GM23338 (cell line): ENCODE measurements around the gene LRRC19. TPM values are rescaled to one million over a fixed set of nuclear protein-coding genes. Genes with fewer than 3 reads are reported as not detected.

Experiments used
- ATAC-seq: fragments of 200-7000 bp; cut with Tn5 transposase; 3 replicates; pipeline ENCODE4 v1.9.1; 2020
- DNase-seq: peaks from one replicate; pipeline ENCODE4 v3.0.0-alpha.2; 2015; ENCODE audit warnings: low spot score
- H2AFZ ChIP-seq: fragments of 200-600 bp; sonication (generic); 2 replicates; pipeline ENCODE4 v1.8.0; 2016; ENCODE audit warnings: antibody characterized with exemption, mild to moderate bottlenecking, moderate library complexity
- H3F3A ChIP-seq: fragments of 200-600 bp; sonication (generic); replicated peaks from 2 replicates; pipeline ENCODE4 v1.8.0; 2017; ENCODE audit warnings: antibody characterized with exemption, mixed run types, low read depth
- H3K27ac ChIP-seq: fragments of 200-600 bp; sonication (generic); 2 replicates; pipeline ENCODE4 v1.6.1; 2016; ENCODE audit warnings: low read depth
- H3K27me3 ChIP-seq: fragments of 200-600 bp; sonication (generic); 2 replicates; pipeline ENCODE4 v1.8.0; 2016; ENCODE audit warnings: mild to moderate bottlenecking, mixed run types, moderate library complexity; ENCODE audit not compliant: insufficient read depth
- H3K36me3 ChIP-seq: fragments of 200-600 bp; sonication (generic); 2 replicates; pipeline ENCODE4 v1.8.0; 2016; ENCODE audit warnings: mild to moderate bottlenecking; ENCODE audit not compliant: insufficient read depth
- H3K4me1 ChIP-seq: fragments of 200-600 bp; sonication (generic); 2 replicates; pipeline ENCODE4 v1.8.0; 2016; ENCODE audit warnings: mild to moderate bottlenecking, moderate library complexity; ENCODE audit not compliant: insufficient read depth
- H3K4me2 ChIP-seq: fragments of 200-600 bp; sonication (generic); 2 replicates; pipeline ENCODE4 v1.7.1; 2017; ENCODE audit warnings: mixed run types
- H3K4me3 ChIP-seq: fragments of 200-600 bp; sonication (generic); 2 replicates; pipeline ENCODE4 v1.6.1; 2016; ENCODE audit warnings: mixed run types
- H3K79me2 ChIP-seq: fragments of 200-600 bp; sonication (generic); replicated peaks from 2 replicates; pipeline ENCODE4 v1.8.0; 2017; ENCODE audit warnings: mild to moderate bottlenecking; ENCODE audit not compliant: insufficient read depth
- H3K9me2 ChIP-seq: fragments of 200-600 bp; sonication (generic); 2 replicates; pipeline ENCODE4 v1.8.0; 2017; ENCODE audit not compliant: insufficient read depth
- H4K20me1 ChIP-seq: fragments of 200-600 bp; sonication (generic); replicated peaks from 2 replicates; pipeline ENCODE4 v1.8.0; 2017; ENCODE audit warnings: mild to moderate bottlenecking; ENCODE audit not compliant: insufficient read depth
- H3K27ac Mint-ChIP-seq: 2 replicates; pipeline ENCODE4 v1.8.0; 2020; ENCODE audit warnings: inconsistent platforms, mild to moderate bottlenecking, moderate library complexity, mixed read lengths
- H3K27me3 Mint-ChIP-seq: 3 replicates; pipeline ENCODE4 v1.8.0; 2022; ENCODE audit warnings: low read depth, mild to moderate bottlenecking, moderate library complexity, mixed read lengths, inconsistent platforms; ENCODE audit not compliant: insufficient read depth, poor library complexity
- H3K36me3 Mint-ChIP-seq: 3 replicates; pipeline ENCODE4 v1.8.0; 2021; ENCODE audit warnings: low read depth, mild to moderate bottlenecking, inconsistent platforms, moderate library complexity, mixed read lengths
- H3K4me1 Mint-ChIP-seq: 3 replicates; pipeline ENCODE4 v1.8.0; 2020; ENCODE audit warnings: mild to moderate bottlenecking, inconsistent platforms, mixed read lengths
- H3K4me3 Mint-ChIP-seq: 3 replicates; pipeline ENCODE4 v1.8.0; 2021; ENCODE audit warnings: moderate library complexity, mild to moderate bottlenecking, inconsistent platforms, mixed read lengths
- H3K9me3 Mint-ChIP-seq: 3 replicates; pipeline ENCODE4 v1.8.0; 2020; ENCODE audit warnings: moderate library complexity, mild to moderate bottlenecking, inconsistent platforms, mixed read lengths
- ETS1 ChIP-seq: IDR thresholded peaks from 2 replicates; pipeline ENCODE4 v1.6.1; 2016; ENCODE audit warnings: antibody characterized with exemption
- EZH2 ChIP-seq: fragments of 200-600 bp; sonication (generic); IDR thresholded peaks from one replicate; pipeline ENCODE4 v1.8.0; 2017; ENCODE audit warnings: antibody characterized with exemption, mild to moderate bottlenecking, low read depth; ENCODE audit not compliant: unreplicated experiment
- EZH2phosphoT487 ChIP-seq: fragments of 200-600 bp; sonication (generic); IDR thresholded peaks from one replicate; pipeline ENCODE4 v1.8.1; 2018; ENCODE audit warnings: antibody characterized with exemption; ENCODE audit not compliant: unreplicated experiment
- JUNB ChIP-seq: IDR thresholded peaks from one replicate; pipeline ENCODE4 v1.6.1; 2016; ENCODE audit warnings: antibody characterized with exemption; ENCODE audit not compliant: unreplicated experiment
- NANOG ChIP-seq: IDR thresholded peaks from 2 replicates; pipeline ENCODE4 v1.6.1; 2016; ENCODE audit warnings: antibody characterized with exemption, borderline replicate concordance
- REST ChIP-seq: IDR thresholded peaks from one replicate; pipeline ENCODE4 v1.6.1; 2018; ENCODE audit warnings: antibody characterized with exemption; ENCODE audit not compliant: unreplicated experiment
- STAT1 ChIP-seq: IDR thresholded peaks from one replicate; pipeline ENCODE4 v1.6.1; 2016; ENCODE audit warnings: antibody characterized with exemption; ENCODE audit not compliant: unreplicated experiment
- ZNF462 ChIP-seq: fragments of 250-450 bp; sonication (Bioruptor Pico); IDR thresholded peaks from 2 replicates; pipeline ENCODE4 v1.5.0; 2020; ENCODE audit warnings: mild to moderate bottlenecking, moderate library complexity
- polyA plus RNA-seq: library from polyadenylated mRNA; unstranded; fragments of >200 nt; fragmentation: Nextera tagmentation; extraction: Ambion mirVana; gene quantifications from 2 replicates; pipeline ENCODE4 v1.2.1, GENCODE V29; 2016
- total RNA-seq: library from RNA; depleted of rRNA; stranded (reverse); fragments of >200 nt; shearing (Covaris generic); gene quantifications from 2 replicates; pipeline ENCODE4 v1.2.3, GENCODE V29; 2014

Gene LRRC19
- total and polyA plus RNA-seq, 2 experiments from 2014 or later = 0.71 TPM; not detected in 1

GRCh38 chr9:26955222-26955903 lies 50.1 kb downstream of the LRRC19 start (continued):
- TF ChIP-seq ZNF462 = no peak
- TF ChIP-seq REST = no peak
- no peak for TF ChIP-seq JUNB

- Mint-ChIP-seq H3K27ac (no peak overlapping the region), H3K4me3 (no peak overlapping the region), H3K9me3 (no peaks in the 10 kb centered on the region), H3K27me3 (no peaks in the 10 kb centered on the region), H3K36me3 (no peaks in the 10 kb centered on the region), H3K4me1 (peaks cover 13% of the 10 kb centered on the region)
- no peak overlapping the region for H3K4me3 ChIP-seq
- DNase-seq (no peak), ATAC-seq (no peak)
- H3K4me2 ChIP-seq = no peak overlapping the region
- H3K27ac ChIP-seq = no peak overlapping the region
- no peaks in the 10 kb centered on the region for H4K20me1 ChIP-seq
- H3F3A ChIP-seq = no peaks in the 10 kb centered on the region
- peaks cover 8% of the 10 kb centered on the region; the same call in 1 of the 2 replicates for H3K79me2 ChIP-seq
- no peaks in the 10 kb centered on the region for H3K36me3 ChIP-seq
- H3K4me1 ChIP-seq = peaks cover 10% of the 10 kb centered on the region; the same call in 1 of the 2 replicates
- no peaks in the 10 kb centered on the region for H3K27me3 ChIP-seq
- no peak overlapping the region for H2AFZ ChIP-seq
- no peaks in the 10 kb centered on the region for H3K9me2 ChIP-seq
- TF ChIP-seq STAT1 = no peak
- TF ChIP-seq EZH2phosphoT487 = no peak
- TF ChIP-seq EZH2 = no peak
- no peak for TF ChIP-seq ETS1
- TF ChIP-seq NANOG = no peak
- no peak for TF ChIP-seq REST
Measured at GRCh38 chr9:26954050-26954508, 51.4 kb downstream of the LRRC19 start.
